Caco-2 (cell line): ENCODE data around the gene CAMSAP1. TPM values are rescaled to one million over a fixed set of nuclear protein-coding genes. Genes with fewer than 3 reads are reported as not detected.

Source experiments
- BruUV-seq: library from RNA; stranded (reverse); fragments of 400-500 nt; replicated peaks from 2 replicates; lab custom pipeline; 2021; lab: Mats Ljungman, UMichigan
- CTCF ChIA-PET: fragments of 300-600 bp; sonication (Branson Sonifier 250); formaldehyde crosslinking; loops from one replicate; lab custom pipeline; 2022; ENCODE audit warnings: antibody characterized with exemption; lab: Charles Lee
- POLR2A ChIA-PET: fragments of 300-600 bp; sonication (Branson Sonifier 250); formaldehyde crosslinking; loops from one replicate; lab custom pipeline; 2022; ENCODE audit warnings: antibody characterized with exemption; lab: Charles Lee
- DNase-seq, 2 experiments: peaks; one replicate each; pipeline versions ENCODE4 v3.0.0 to v3.0.0-alpha.2; 2020 to 2022
- H3K27me3 ChIP-seq: replicated peaks from 2 replicates; pipeline ENCODE4 v1.6.0; 2011; ENCODE audit warnings: low read length; ENCODE audit not compliant: control insufficient read depth, insufficient read depth
- H3K36me3 ChIP-seq: 2 replicates; pipeline ENCODE4 v1.5.1; 2011; ENCODE audit warnings: low read length; ENCODE audit not compliant: control insufficient read depth, insufficient read depth
- H3K4me1 ChIP-seq: fragments of 250-450 bp; sonication (Bioruptor Pico); 2 replicates; pipeline ENCODE4 v1.5.1; 2020; ENCODE audit warnings: mild to moderate bottlenecking
- H3K4me3 ChIP-seq: 2 replicates; pipeline ENCODE4 v1.5.1; 2011; ENCODE audit warnings: low read depth, mild to moderate bottlenecking, control low read depth, low read length
- H3K9me3 ChIP-seq: fragments of 250-450 bp; sonication (Bioruptor Pico); 2 replicates; pipeline ENCODE4 v1.5.1; 2020; ENCODE audit warnings: mild to moderate bottlenecking, moderate library complexity
- H3K27ac Mint-ChIP-seq: one replicate; pipeline ENCODE4 v1.8.0; 2022; ENCODE audit warnings: mixed read lengths; ENCODE audit not compliant: unreplicated experiment
- H3K27me3 Mint-ChIP-seq: one replicate; pipeline ENCODE4 v1.8.0; 2022; ENCODE audit warnings: mixed read lengths; ENCODE audit not compliant: insufficient read depth, unreplicated experiment
- H3K36me3 Mint-ChIP-seq: one replicate; pipeline ENCODE4 v1.8.0; 2022; ENCODE audit warnings: mild to moderate bottlenecking, mixed read lengths; ENCODE audit not compliant: insufficient read depth, unreplicated experiment
- H3K4me1 Mint-ChIP-seq: one replicate; pipeline ENCODE4 v1.8.0; 2022; ENCODE audit warnings: low read depth, mixed read lengths; ENCODE audit not compliant: unreplicated experiment
- H3K4me3 Mint-ChIP-seq: one replicate; pipeline ENCODE4 v1.8.0; 2022; ENCODE audit warnings: mild to moderate bottlenecking, moderate library complexity, mixed read lengths; ENCODE audit not compliant: unreplicated experiment
- H3K9me3 Mint-ChIP-seq: one replicate; pipeline ENCODE4 v1.8.0; 2022; ENCODE audit warnings: mixed read lengths; ENCODE audit not compliant: unreplicated experiment
- intact Hi-C: fragments of 100-400 bp; cut with micrococcal nuclease; formaldehyde crosslinking; loops from one replicate; pipeline ENCODE4 v1.10.0; 2022; ENCODE audit not compliant: unreplicated experiment
- total RNA-seq: library from RNA; stranded (reverse); gene quantifications from 2 replicates; pipeline ENCODE4 v1.2.3, GENCODE V29; 2022
- TF ChIP-seq, protein P1 (sequence below), 2 experiments: fragments of 200-600 bp in 1 of 2; IDR thresholded peaks; 1 replicate in 1 of 2; 2 replicates in 1 of 2; pipeline versions ENCODE4 v1.5.1 to v1.8.0; 2011 to 2022; ENCODE audit warnings: antibody characterized with exemption in 1 of 2, control low read depth in 1 of 2, inconsistent platforms in 1 of 2, low read depth in 1 of 2, low read length in 1 of 2, mild to moderate bottlenecking in 1 of 2, moderate library complexity in 1 of 2; ENCODE audit not compliant: insufficient read depth in 1 of 2, severe bottlenecking in 1 of 2, unreplicated experiment in 1 of 2

CAMSAP1 gene
- total RNA-seq, 1 experiment from 2014 or later, result 31.3 TPM

DNA sequence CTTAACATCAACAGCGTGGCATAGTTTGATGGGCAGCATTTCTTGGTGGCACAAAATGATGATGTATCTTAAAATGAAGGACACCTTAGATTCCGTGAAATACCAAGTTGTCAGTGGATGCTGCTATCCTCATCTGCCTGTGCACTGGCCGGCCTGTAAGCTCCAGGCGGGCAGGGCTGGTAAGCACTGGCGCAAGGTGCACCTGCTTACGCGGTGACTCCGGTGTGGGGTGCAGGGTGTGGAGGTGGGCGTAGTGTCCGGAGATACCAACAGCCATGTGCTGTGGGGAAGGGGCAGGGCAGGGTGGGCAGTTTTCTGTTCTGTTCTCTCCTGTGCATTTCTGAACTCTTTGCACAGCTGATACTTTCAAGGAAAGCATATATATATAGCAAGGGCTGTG lies 103.9 kb downstream of the CAMSAP1 start:
- H3K4me1 Mint-ChIP-seq, result peaks cover 7% of the 10 kb centered on the region
- peak in 1 of 2 experiments; percentile 14 for DNase-seq
- Histone ChIP-seq H3K9me3 (no peaks in the 10 kb centered on the region), H3K4me3 (no peak overlapping the region), H3K4me1 (peaks cover 5% of the 10 kb centered on the region; the same call in 1 of the 2 replicates), H3K36me3 (no peaks in the 10 kb centered on the region), H3K27me3 (no peaks in the 10 kb centered on the region)
- peaks cover 14% of the 10 kb centered on the region for H3K36me3 Mint-ChIP-seq
- intact Hi-C loops, result no loop called here
- no TSS peak for BruUV-seq
- H3K9me3 Mint-ChIP-seq, result no peaks in the 10 kb centered on the region
- no peak overlapping the region for H3K27ac Mint-ChIP-seq
- H3K27me3 Mint-ChIP-seq, result no peaks in the 10 kb centered on the region
- H3K4me3 Mint-ChIP-seq, result no peak overlapping the region
- ChIA-PET CTCF (no interaction called here), POLR2A (no interaction called here)
- TF ChIP-seq, protein P1, sequence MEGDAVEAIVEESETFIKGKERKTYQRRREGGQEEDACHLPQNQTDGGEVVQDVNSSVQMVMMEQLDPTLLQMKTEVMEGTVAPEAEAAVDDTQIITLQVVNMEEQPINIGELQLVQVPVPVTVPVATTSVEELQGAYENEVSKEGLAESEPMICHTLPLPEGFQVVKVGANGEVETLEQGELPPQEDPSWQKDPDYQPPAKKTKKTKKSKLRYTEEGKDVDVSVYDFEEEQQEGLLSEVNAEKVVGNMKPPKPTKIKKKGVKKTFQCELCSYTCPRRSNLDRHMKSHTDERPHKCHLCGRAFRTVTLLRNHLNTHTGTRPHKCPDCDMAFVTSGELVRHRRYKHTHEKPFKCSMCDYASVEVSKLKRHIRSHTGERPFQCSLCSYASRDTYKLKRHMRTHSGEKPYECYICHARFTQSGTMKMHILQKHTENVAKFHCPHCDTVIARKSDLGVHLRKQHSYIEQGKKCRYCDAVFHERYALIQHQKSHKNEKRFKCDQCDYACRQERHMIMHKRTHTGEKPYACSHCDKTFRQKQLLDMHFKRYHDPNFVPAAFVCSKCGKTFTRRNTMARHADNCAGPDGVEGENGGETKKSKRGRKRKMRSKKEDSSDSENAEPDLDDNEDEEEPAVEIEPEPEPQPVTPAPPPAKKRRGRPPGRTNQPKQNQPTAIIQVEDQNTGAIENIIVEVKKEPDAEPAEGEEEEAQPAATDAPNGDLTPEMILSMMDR (IDR thresholded peaks at IDR 0.05; ENCODE audit: insufficient read depth in 1 of 2, low read depth in 1 of 2, low read length in 1 of 2, severe bottlenecking in 1 of 2, unreplicated experiment in 1 of 2), result no peak

DNA sequence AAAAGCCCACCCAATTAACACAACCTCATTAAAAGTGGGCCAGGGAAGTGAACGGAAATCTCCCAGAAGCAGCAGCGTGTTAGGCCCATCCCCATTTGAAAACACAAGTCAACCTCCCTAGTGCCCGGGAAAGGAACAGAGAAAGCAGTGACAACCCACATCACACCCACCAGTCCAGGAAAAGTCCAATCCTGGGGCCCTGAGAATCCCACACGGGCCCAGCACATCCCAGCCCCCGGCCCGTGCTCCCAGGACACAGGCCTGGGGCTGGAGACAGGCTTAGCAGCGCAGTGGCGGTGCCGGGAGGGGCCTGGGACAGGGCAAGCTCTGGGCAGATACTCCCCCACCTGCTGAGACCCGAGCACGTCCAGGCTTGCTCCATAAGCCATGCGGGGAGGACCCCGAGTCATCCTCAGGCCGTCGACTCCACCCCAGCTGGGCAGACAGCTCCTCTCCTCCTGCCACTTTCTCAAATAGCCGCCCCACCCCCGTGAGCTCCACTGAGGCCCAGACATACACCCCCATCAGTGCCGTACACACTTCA lies 104.4 kb downstream of the CAMSAP1 start:
- Histone ChIP-seq H3K4me3 (no peak overlapping the region), H3K36me3 (no peaks in the 10 kb centered on the region), H3K4me1 (peaks cover 5% of the 10 kb centered on the region; the same call in 1 of the 2 replicates), H3K9me3 (no peaks in the 10 kb centered on the region), H3K27me3 (no peaks in the 10 kb centered on the region)
- TF ChIP-seq, protein P1 (IDR thresholded peaks at IDR 0.05; ENCODE audit: insufficient read depth in 1 of 2, low read depth in 1 of 2, low read length in 1 of 2, severe bottlenecking in 1 of 2, unreplicated experiment in 1 of 2), result no peak
- CTCF ChIA-PET, result no interaction called here
- H3K36me3 Mint-ChIP-seq, result peaks cover 14% of the 10 kb centered on the region
- no peak overlapping the region for H3K4me3 Mint-ChIP-seq
- H3K27me3 Mint-ChIP-seq, result no peaks in the 10 kb centered on the region
- DNase-seq, result peak in 1 of 2 experiments; percentile 27
- H3K9me3 Mint-ChIP-seq, result no peaks in the 10 kb centered on the region
- POLR2A ChIA-PET, result no interaction called here
- no TSS peak for BruUV-seq
- no peak overlapping the region for H3K27ac Mint-ChIP-seq
- intact Hi-C loops, result no loop called here
- peaks cover 7% of the 10 kb centered on the region for H3K4me1 Mint-ChIP-seq

GRCh38 chr9:135801070-135801469 lies 106.3 kb downstream of the CAMSAP1 start:
- DNase-seq, result no peak
- no peaks in the 10 kb centered on the region for H3K36me3 ChIP-seq
- H3K4me1 ChIP-seq, result peaks cover 5% of the 10 kb centered on the region; the same call in 1 of the 2 replicates
- TF ChIP-seq, protein P1 (IDR thresholded peaks at IDR 0.05; ENCODE audit: insufficient read depth in 1 of 2, low read depth in 1 of 2, low read length in 1 of 2, severe bottlenecking in 1 of 2, unreplicated experiment in 1 of 2), result no peak
- POLR2A ChIA-PET, result no interaction called here
- H3K9me3 ChIP-seq, result no peaks in the 10 kb centered on the region
- Mint-ChIP-seq H3K36me3 (peaks cover 20% of the 10 kb centered on the region), H3K27ac (no peak overlapping the region), H3K27me3 (no peaks in the 10 kb centered on the region), H3K9me3 (no peaks in the 10 kb centered on the region), H3K4me1 (peaks cover 7% of the 10 kb centered on the region), H3K4me3 (no peak overlapping the region)
- no TSS peak for BruUV-seq
- intact Hi-C loops, result no loop called here
- H3K27me3 ChIP-seq, result no peaks in the 10 kb centered on the region
- H3K4me3 ChIP-seq, result no peak overlapping the region
- CTCF ChIA-PET, result no interaction called here
